Measurements from ENCODE around the gene SLC2A9. TPM values are rescaled to one million over a fixed set of nuclear protein-coding genes. Genes with fewer than 3 reads are reported as not detected.
A peak's percentile ranks its signal among the peaks of the same experiment; 100 is the strongest.

Gene SLC2A9
- total and polyA plus RNA-seq, 2 of the 4 experiments (the other 2 are of a cell fraction): 0.72 to 2.1 TPM

GRCh38 chr4:9904976-9905587 is 116.2 kb downstream of the SLC2A9 start:
- no peak overlapping the region for H4K5ac ChIP-seq (ENCODE audit: low read depth, low read length)
- BruUV-seq (replicated peaks): no TSS peak
- ChIA-PET POLR2A (ENCODE audit: unreplicated experiment) (no interaction called here), CTCF (no interaction called here)
- no peaks in the 10 kb centered on the region for H3K9me3 ChIP-seq (ENCODE audit: control insufficient read depth, insufficient read depth, low read length)
- H3K79me1 ChIP-seq (ENCODE audit: low read depth in 1 of 2, low read length in 2 of 2): no peaks in the 10 kb centered on the region
- no peak overlapping the region for H2BK15ac ChIP-seq (ENCODE audit: low read depth, low read length)
- no peak for TF ChIP-seq CTCF (conservative IDR thresholded peaks at IDR 0.05; ENCODE audit: low read depth, low read length)
- no peak for TF ChIP-seq CHD1 (IDR thresholded peaks at IDR 0.05; ENCODE audit: low read depth, low read length)
- no peak for TF ChIP-seq ELK1 (IDR thresholded peaks at IDR 0.05; ENCODE audit: borderline replicate concordance, low read depth, low read length)
- TF ChIP-seq MAFK (IDR thresholded peaks at IDR 0.05; ENCODE audit: low read depth, low read length): no peak
- no peak for TF ChIP-seq RAD21 (IDR thresholded peaks at IDR 0.05; ENCODE audit: low read length)
- no peak for TF ChIP-seq CEBPB (IDR thresholded peaks at IDR 0.05; ENCODE audit: low read depth, low read length)
- no peak for TF ChIP-seq NFE2L2 (IDR thresholded peaks at IDR 0.05; ENCODE audit: low read depth, low read length)
- TF ChIP-seq SMC3 (IDR thresholded peaks at IDR 0.05; ENCODE audit: low read depth, low read length): no peak
- TF ChIP-seq USF2 (IDR thresholded peaks at IDR 0.05; ENCODE audit: low read depth, low read length): no peak
- no peak for TF ChIP-seq MAZ (IDR thresholded peaks at IDR 0.05; ENCODE audit: borderline replicate concordance, low read depth, low read length)
- TF ChIP-seq POLR2A (IDR thresholded peaks at IDR 0.05; ENCODE audit: low read depth, low read length): no peak
- no peak for TF ChIP-seq BHLHE40 (IDR thresholded peaks at IDR 0.05; ENCODE audit: low read depth, low read length)
- no peak for TF ChIP-seq FOS (IDR thresholded peaks at IDR 0.05; ENCODE audit: low read depth, low read length)
- no peak for TF ChIP-seq MXI1 (IDR thresholded peaks at IDR 0.05; ENCODE audit: borderline replicate concordance, low read depth, low read length)
- TF ChIP-seq RCOR1 (IDR thresholded peaks at IDR 0.05; ENCODE audit: insufficient replicate concordance, low read length): no peak
- no peak for TF ChIP-seq RFX5 (IDR thresholded peaks at IDR 0.05; ENCODE audit: low read depth, low read length)
- no peak overlapping the region for H3K14ac ChIP-seq (replicated peaks; ENCODE audit: low read depth, low read length)
- no peak overlapping the region for H4K8ac ChIP-seq (ENCODE audit: low read depth in 2 of 2, low read length in 2 of 2)
- no peak for ATAC-seq (ENCODE audit: low read depth)
- H2BK120ac ChIP-seq (ENCODE audit: low read depth, low read length): no peak overlapping the region
- in situ Hi-C loops (cut with MboI; ENCODE audit: low sequenced_read_pairs) (no loop called here), intact Hi-C loops (cut with micrococcal nuclease) (no loop called here), dilution Hi-C loops (cut with HindIII; ENCODE audit: low sequenced_read_pairs, unreplicated experiment) (no loop called here)
- no peak overlapping the region for H2AK5ac ChIP-seq (ENCODE audit: low read depth, low read length)
- H2BK5ac ChIP-seq (ENCODE audit: low read depth, low read length, poor library complexity, severe bottlenecking): no peak overlapping the region
- no peak overlapping the region for H3K56ac ChIP-seq (ENCODE audit: extremely low read depth, insufficient read depth, low read length)
- no peak overlapping the region for H2AK9ac ChIP-seq (replicated peaks; ENCODE audit: low read depth, low read length, poor library complexity)
- no peak overlapping the region for H3K9ac ChIP-seq (ENCODE audit: low read depth, low read length)
- H3K27ac ChIP-seq (ENCODE audit: insufficient read depth, low read length): no peak overlapping the region
- no peak overlapping the region for H3K4me2 ChIP-seq (ENCODE audit: low read depth, low read length)
- WGBS, 2 experiments (ENCODE audit: extremely low coverage in 2 of 2, insufficient read length in 1 of 2): no CpG with 5 or more reads among the region's 4 CpGs
- no peaks in the 10 kb centered on the region for H3K36me3 ChIP-seq (ENCODE audit: control insufficient read depth, insufficient read depth, low read length)
- H3K4ac ChIP-seq (ENCODE audit: low read depth, low read length): no peak overlapping the region
- no peak overlapping the region for H3K4me3 ChIP-seq (ENCODE audit: insufficient read depth, low read depth, low read length)
- no peaks in the 10 kb centered on the region for H3K9me1 ChIP-seq (ENCODE audit: insufficient read depth, low read length)
- no peak overlapping the region for H4K91ac ChIP-seq (ENCODE audit: insufficient read depth, low read depth, low read length)
- H3K4me1 ChIP-seq (ENCODE audit: control insufficient read depth, insufficient read depth, low read length): no peaks in the 10 kb centered on the region; the same call in 1 of the 2 replicates
- DNase-seq: peak; percentile 1
- no peaks in the 10 kb centered on the region; the same call in 1 of the 2 replicates for H3K27me3 ChIP-seq (ENCODE audit: control insufficient read depth, insufficient read depth, low read length)
- no peak overlapping the region for H3K23ac ChIP-seq (ENCODE audit: low read depth, low read length)
- H3K18ac ChIP-seq (ENCODE audit: low read depth, low read length): no peak overlapping the region
- no peak overlapping the region for H2BK20ac ChIP-seq (ENCODE audit: low read depth, low read length)
- no peaks in the 10 kb centered on the region for H4K20me1 ChIP-seq (ENCODE audit: insufficient read depth, low read length)
- H2AFZ ChIP-seq (replicated peaks; ENCODE audit: low read length, poor library complexity): no peak overlapping the region
